HepG2 (cell line): ENCODE data around the gene U2AF1L4. TPM values are rescaled to one million over a fixed set of nuclear protein-coding genes. Genes with fewer than 3 reads are reported as not detected.

ENCODE experiments used
- ELF4 ChIP-seq: sonication (generic); formaldehyde crosslinking; IDR thresholded peaks from 2 replicates; pipeline ENCODE4 v1.5.0; 2020; ENCODE audit warnings: missing genetic modification reagents, mild to moderate bottlenecking, moderate library complexity, borderline replicate concordance
- FOXC1 ChIP-seq: sonication (generic); formaldehyde crosslinking; IDR thresholded peaks from 2 replicates; pipeline ENCODE4 v1.8.0; 2022; ENCODE audit warnings: mild to moderate bottlenecking, missing genetic modification reagents, borderline replicate concordance
- GZF1 ChIP-seq: sonication (generic); formaldehyde crosslinking; IDR thresholded peaks from 2 replicates; pipeline ENCODE4 v1.5.1; 2020; ENCODE audit warnings: mild to moderate bottlenecking, missing genetic modification reagents
- HOXD1 ChIP-seq: sonication (generic); formaldehyde crosslinking; IDR thresholded peaks from 2 replicates; pipeline ENCODE4 v1.5.0; 2020; ENCODE audit warnings: missing genetic modification reagents
- PRDM4 ChIP-seq: sonication (generic); formaldehyde crosslinking; IDR thresholded peaks from 2 replicates; pipeline ENCODE4 v1.9.0; 2021; ENCODE audit warnings: missing genetic modification reagents, borderline replicate concordance
- ZFP82 ChIP-seq: sonication (generic); formaldehyde crosslinking; IDR thresholded peaks from 2 replicates; pipeline ENCODE4 v1.5.1; 2020; ENCODE audit warnings: mild to moderate bottlenecking, missing genetic modification reagents, borderline replicate concordance
- ZNF292 ChIP-seq: sonication (generic); formaldehyde crosslinking; IDR thresholded peaks from 2 replicates; pipeline ENCODE4 v1.8.1; 2022; ENCODE audit warnings: mild to moderate bottlenecking, low read depth, missing genetic modification reagents, borderline replicate concordance
- ZNF558 ChIP-seq: sonication (generic); formaldehyde crosslinking; IDR thresholded peaks from 2 replicates; pipeline ENCODE4 v1.9.0; 2022; ENCODE audit warnings: mild to moderate bottlenecking, missing genetic modification reagents, borderline replicate concordance
- ZNF607 ChIP-seq: sonication (generic); formaldehyde crosslinking; IDR thresholded peaks from 2 replicates; pipeline ENCODE4 v1.5.1; 2020; ENCODE audit warnings: missing genetic modification reagents, mild to moderate bottlenecking, borderline replicate concordance
- ZNF747 ChIP-seq: sonication (generic); formaldehyde crosslinking; IDR thresholded peaks from 2 replicates; pipeline ENCODE4 v1.8.1; 2023; ENCODE audit warnings: missing genetic modification reagents, mild to moderate bottlenecking, borderline replicate concordance
- polyA plus RNA-seq, 8 experiments: library from polyadenylated mRNA; depleted of rRNA in 3 of 8; stranded (reverse) in 7 of 8; unstranded in 1 of 8; fragments of >200 nt; fragmentation: Illumina TruSeq in 4 of 8; extraction: Trizol in 4 of 8; gene quantifications; 2 replicates each; pipeline versions ENCODE4 v1.2.1 to v1.2.3, GENCODE V29; 2011 to 2016; ENCODE audit warnings: low read depth in 4 of 8, missing spikeins in 1 of 8, mixed read lengths in 1 of 8; ENCODE audit not compliant: insufficient read depth in 1 of 8
- total RNA-seq, 5 experiments: library from RNA; depleted of rRNA; stranded (reverse); fragments of >200 nt; fragmentation: Illumina TruSeq; extraction: Trizol; gene quantifications; 2 replicates each; pipeline ENCODE4 v1.2.3, GENCODE V29; 2016; ENCODE audit warnings: low read depth in 1 of 5

U2AF1L4 gene
- total and polyA plus RNA-seq, 2 of the 13 experiments (the other 11 are each of a cell fraction or from before 2014, with no cell fraction given), result 7.9 to 15.4 TPM

- TF ChIP-seq GZF1 (CRISPR knock-in tag) (no peak), HOXD1 (CRISPR knock-in tag) (no peak), PRDM4 (CRISPR knock-in tag) (no peak), ZNF292 (CRISPR knock-in tag) (no peak), ZNF607 (CRISPR knock-in tag) (no peak), ZFP82 (CRISPR knock-in tag) (no peak), ELF4 (no peak), ZNF558 (no peak), FOXC1 (CRISPR knock-in tag) (no peak), ZNF747 (CRISPR knock-in tag) (no peak)
Measured at GRCh38 chr19:35784503-35785338, 39.5 kb upstream of the U2AF1L4 start (continued).
